Naive thymus-derived CD4-positive, alpha-beta T cell (primary cell): Measurements from ENCODE around the gene PLPP4. TPM values are rescaled to one million over a fixed set of nuclear protein-coding genes. Genes with fewer than 3 reads are reported as not detected.

ENCODE experiments used
- ATAC-seq: fragments of 150-1000 bp; cut with Tn5 transposase; 2 replicates; pipeline ENCODE4 v1.10.0; 2021; ENCODE audit warnings: mild to moderate bottlenecking, moderate library complexity
- CTCF ChIA-PET: fragments of 350-600 bp; sonication (Branson Sonifier 250); formaldehyde crosslinking; loops from one replicate; lab custom pipeline; 2021; ENCODE audit warnings: antibody characterized with exemption; lab: Charles Lee
- POLR2A ChIA-PET: fragments of 350-600 bp; sonication (Branson Sonifier 250); formaldehyde crosslinking; loops from one replicate; lab custom pipeline; 2021; ENCODE audit warnings: antibody characterized with exemption, inconsistent platforms; lab: Charles Lee
- DNase-seq, 9 donors: peaks; one replicate each; pipeline versions ENCODE4 v3.0.0 to v3.0.0-alpha.2; 2020 to 2022; ENCODE audit warnings: mixed read lengths in 1 of 9
- H3K27ac ChIP-seq: one replicate; pipeline ENCODE4 v1.7.0; 2013; ENCODE audit warnings: mild to moderate bottlenecking, low read depth, low read length, moderate library complexity
- H3K27me3 ChIP-seq, 2 donors: one replicate each; pipeline ENCODE4 v1.7.0; 2013; ENCODE audit warnings: low read length in 2 of 2, mild to moderate bottlenecking in 2 of 2, moderate library complexity in 2 of 2; ENCODE audit not compliant: control insufficient read depth in 2 of 2, insufficient read depth in 2 of 2
- H3K36me3 ChIP-seq, 3 experiments: 1 replicate in 2 of 3; 2 replicates in 1 of 3; pipeline ENCODE4 v1.7.0; 2013; ENCODE audit warnings: low read length in 3 of 3, mild to moderate bottlenecking in 3 of 3, moderate library complexity in 1 of 3; ENCODE audit not compliant: insufficient read depth in 3 of 3, control insufficient read depth in 2 of 3
- H3K4me1 ChIP-seq, 2 donors: one replicate each; pipeline ENCODE4 v1.7.0; 2013; ENCODE audit warnings: low read length in 2 of 2, mild to moderate bottlenecking in 2 of 2, moderate library complexity in 1 of 2; ENCODE audit not compliant: control insufficient read depth in 2 of 2, insufficient read depth in 2 of 2
- H3K4me3 ChIP-seq: 2 replicates; pipeline ENCODE4 v1.7.0; 2013; ENCODE audit warnings: mild to moderate bottlenecking, low read length
- H3K9me3 ChIP-seq, 3 experiments: 1 replicate in 2 of 3; 2 replicates in 1 of 3; pipeline ENCODE4 v1.7.0; 2013; ENCODE audit warnings: low read length in 3 of 3; ENCODE audit not compliant: control insufficient read depth in 2 of 3
- H3K27ac Mint-ChIP-seq, 9 donors: one replicate each; pipeline ENCODE4 v1.8.0; 2020 to 2022; ENCODE audit warnings: mixed read lengths in 9 of 9, mild to moderate bottlenecking in 8 of 9, moderate library complexity in 5 of 9, inconsistent platforms in 2 of 9
- H3K27me3 Mint-ChIP-seq, 5 donors: one replicate each; pipeline ENCODE4 v1.8.0; 2021 to 2022; ENCODE audit warnings: mixed read lengths in 5 of 5, mild to moderate bottlenecking in 1 of 5
- H3K36me3 Mint-ChIP-seq, 5 donors: one replicate each; pipeline ENCODE4 v1.8.0; 2020 to 2022; ENCODE audit warnings: mixed read lengths in 5 of 5, mild to moderate bottlenecking in 3 of 5, inconsistent platforms in 1 of 5
- H3K4me1 Mint-ChIP-seq, 7 donors: one replicate each; pipeline ENCODE4 v1.8.0; 2020 to 2022; ENCODE audit warnings: mixed read lengths in 7 of 7, mild to moderate bottlenecking in 3 of 7, inconsistent platforms in 1 of 7
- H3K4me3 Mint-ChIP-seq, 10 donors: one replicate each; pipeline ENCODE4 v1.8.0; 2020 to 2022; ENCODE audit warnings: mild to moderate bottlenecking in 10 of 10, mixed read lengths in 10 of 10, moderate library complexity in 6 of 10, inconsistent platforms in 2 of 10
- H3K9me3 Mint-ChIP-seq, 11 donors: one replicate each; pipeline ENCODE4 v1.8.0; 2020 to 2022; ENCODE audit warnings: mixed read lengths in 11 of 11, mild to moderate bottlenecking in 4 of 11, inconsistent platforms in 1 of 11, moderate library complexity in 1 of 11
- intact Hi-C, 2 donors: fragments of 100-400 bp; cut with micrococcal nuclease; formaldehyde crosslinking; loops; one replicate each; pipeline ENCODE4 v1.15.1; 2023
- polyA plus RNA-seq, 2 donors: library from polyadenylated mRNA; unstranded; fragments of 300-500 nt; fragmentation: Illumina TruSeq; gene quantifications; one replicate each; pipeline ENCODE4 v1.2.3, GENCODE V29; 2021
- total RNA-seq, 6 experiments: library from RNA in 5 of 6; stranded (reverse) in 5 of 6; gene quantifications; 1 replicate in 5 of 6; 2 replicates in 1 of 6; pipeline ENCODE4 v1.2.3 and lab custom pipeline; 2021 to 2026

The PLPP4 gene
- total and polyA plus RNA-seq, 7 experiments from 2014 or later, result not detected

GRCh38 chr10:120541984-120542383 is 85.0 kb downstream of the PLPP4 start:
- POLR2A ChIA-PET, result no interaction called here
- Histone ChIP-seq H3K27me3 (no peaks in the 10 kb centered on the region), H3K36me3 (no peaks in the 10 kb centered on the region), H3K9me3 (no peaks in the 10 kb centered on the region), H3K4me3 (no peak overlapping the region), H3K27ac (no peak overlapping the region), H3K4me1 (no peaks in the 10 kb centered on the region)
- no peak for ATAC-seq
- Mint-ChIP-seq H3K4me1 (peaks cover 0 to 2% (median 0%) of the 10 kb centered on the region in 7 donors), H3K4me3 (no peak overlapping the region), H3K27ac (no peak overlapping the region), H3K27me3 (peaks cover 0 to 7% (median 0%) of the 10 kb centered on the region in 5 donors), H3K36me3 (no peaks in the 10 kb centered on the region), H3K9me3 (peaks cover 0 to 6% (median 0%) of the 10 kb centered on the region in 11 donors)
- DNase-seq, result no peak
- intact Hi-C loops, result no loop called here
- CTCF ChIA-PET, result no interaction called here

GRCh38 chr10:120542591-120542990 is 85.6 kb downstream of the PLPP4 start:
- Histone ChIP-seq H3K27me3 (no peaks in the 10 kb centered on the region), H3K27ac (no peak overlapping the region), H3K4me1 (no peaks in the 10 kb centered on the region), H3K9me3 (no peaks in the 10 kb centered on the region), H3K36me3 (no peaks in the 10 kb centered on the region), H3K4me3 (no peak overlapping the region)
- Mint-ChIP-seq H3K27me3 (peaks cover 0 to 3% (median 0%) of the 10 kb centered on the region in 5 donors), H3K4me1 (peaks cover 0 to 2% (median 0%) of the 10 kb centered on the region in 7 donors), H3K27ac (no peak overlapping the region), H3K4me3 (no peak overlapping the region), H3K36me3 (no peaks in the 10 kb centered on the region), H3K9me3 (peaks cover 0 to 6% (median 0%) of the 10 kb centered on the region in 11 donors)
- ChIA-PET CTCF (no interaction called here), POLR2A (no interaction called here)
- ATAC-seq, result no peak
- no peak for DNase-seq
- intact Hi-C loops, result no loop called here

- no peaks in the 10 kb centered on the region for H3K27me3 ChIP-seq
- CTCF ChIA-PET, result no interaction called here
- Mint-ChIP-seq H3K36me3 (no peaks in the 10 kb centered on the region), H3K9me3 (peaks cover 0 to 6% (median 3%) of the 10 kb centered on the region in 11 donors), H3K4me1 (peaks cover 0 to 2% (median 0%) of the 10 kb centered on the region in 7 donors), H3K4me3 (no peak overlapping the region), H3K27ac (no peak overlapping the region), H3K27me3 (peaks cover 0 to 3% (median 0%) of the 10 kb centered on the region in 5 donors)
- intact Hi-C loops, result no loop called here
- H3K27ac ChIP-seq, result no peak overlapping the region
- DNase-seq (no peak), ATAC-seq (no peak)
- no peaks in the 10 kb centered on the region for H3K36me3 ChIP-seq
- no peak overlapping the region for H3K4me3 ChIP-seq
- POLR2A ChIA-PET, result no interaction called here
- H3K4me1 ChIP-seq, result no peaks in the 10 kb centered on the region
- H3K9me3 ChIP-seq, result no peaks in the 10 kb centered on the region
These were observed 86.3 kb downstream of the PLPP4 start for GRCh38 chr10:120543291-120543690.

DNA sequence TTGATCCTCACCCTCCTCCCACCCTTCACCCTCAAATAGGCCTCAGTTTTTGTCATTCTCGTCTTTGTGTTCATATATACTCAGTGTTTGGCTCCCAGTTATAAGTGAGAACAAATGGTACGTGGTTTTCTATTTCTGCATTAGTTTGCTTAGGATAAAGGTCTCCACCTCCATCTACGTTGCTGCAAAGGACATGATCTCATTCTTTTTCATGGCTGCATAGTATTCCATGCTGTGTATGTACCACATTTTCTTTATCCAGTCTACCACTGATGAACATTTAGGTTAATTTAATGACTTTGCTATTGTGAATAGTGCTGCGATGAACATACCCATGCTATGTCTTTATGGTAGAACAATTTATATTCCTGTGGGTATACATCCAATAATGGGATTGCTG is 91.2 kb downstream of the PLPP4 start:
- H3K4me3 Mint-ChIP-seq, result no peak overlapping the region
- H3K36me3 Mint-ChIP-seq, result no peaks in the 10 kb centered on the region
- CTCF ChIA-PET, result no interaction called here
- Histone ChIP-seq H3K36me3 (no peaks in the 10 kb centered on the region), H3K9me3 (peaks cover 0 to 2% (median 0%) of the 10 kb centered on the region in 3 experiments), H3K4me3 (no peak overlapping the region), H3K27me3 (no peaks in the 10 kb centered on the region), H3K27ac (no peak overlapping the region), H3K4me1 (no peaks in the 10 kb centered on the region)
- intact Hi-C loops, result no loop called here
- POLR2A ChIA-PET, result no interaction called here
- DNase-seq, result no peak
- peaks cover 0 to 11% (median 5%) of the 10 kb centered on the region in 11 donors for H3K9me3 Mint-ChIP-seq
- peaks cover 0 to 5% (median 0%) of the 10 kb centered on the region in 5 donors for H3K27me3 Mint-ChIP-seq
- ATAC-seq, result no peak
- H3K27ac Mint-ChIP-seq, result no peak overlapping the region
- peaks cover 0 to 2% (median 0%) of the 10 kb centered on the region in 7 donors for H3K4me1 Mint-ChIP-seq

DNA sequence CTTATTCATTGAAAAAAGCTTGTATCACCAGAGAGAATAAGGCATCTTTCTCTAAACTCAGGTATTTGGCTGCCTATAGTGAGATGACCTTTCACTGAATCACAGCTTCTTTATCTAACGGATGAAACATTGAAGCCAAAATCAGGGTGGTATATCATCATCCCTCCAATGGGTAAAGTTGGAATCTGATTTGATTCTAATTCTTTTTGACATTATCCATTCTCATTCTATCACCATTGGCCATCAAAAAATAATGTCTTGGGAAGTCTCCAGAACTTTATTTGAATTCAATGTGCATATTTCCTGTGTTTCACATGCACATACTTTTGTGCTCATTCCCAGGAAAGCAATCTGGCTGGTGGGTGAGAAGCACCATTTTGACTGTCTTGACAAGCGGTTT is 95.2 kb downstream of the PLPP4 start:
- intact Hi-C loops, result no loop called here
- H3K9me3 ChIP-seq, result peaks cover 0 to 11% (median 0%) of the 10 kb centered on the region in 3 experiments
- POLR2A ChIA-PET, result no interaction called here
- no peaks in the 10 kb centered on the region for H3K36me3 Mint-ChIP-seq
- no peak for ATAC-seq
- no peaks in the 10 kb centered on the region for H3K4me1 Mint-ChIP-seq
- no peaks in the 10 kb centered on the region for H3K27me3 ChIP-seq
- H3K27ac Mint-ChIP-seq, result no peak overlapping the region
- H3K27ac ChIP-seq, result no peak overlapping the region
- no peak overlapping the region for H3K4me3 Mint-ChIP-seq
- DNase-seq, result no peak
- H3K9me3 Mint-ChIP-seq, result peaks cover 0 to 20% (median 12%) of the 10 kb centered on the region in 11 donors
- no peaks in the 10 kb centered on the region for H3K36me3 ChIP-seq
- no peaks in the 10 kb centered on the region for H3K4me1 ChIP-seq
- CTCF ChIA-PET, result no interaction called here
- no peak overlapping the region for H3K4me3 ChIP-seq
- peaks cover 0 to 5% (median 0%) of the 10 kb centered on the region in 5 donors for H3K27me3 Mint-ChIP-seq

DNA sequence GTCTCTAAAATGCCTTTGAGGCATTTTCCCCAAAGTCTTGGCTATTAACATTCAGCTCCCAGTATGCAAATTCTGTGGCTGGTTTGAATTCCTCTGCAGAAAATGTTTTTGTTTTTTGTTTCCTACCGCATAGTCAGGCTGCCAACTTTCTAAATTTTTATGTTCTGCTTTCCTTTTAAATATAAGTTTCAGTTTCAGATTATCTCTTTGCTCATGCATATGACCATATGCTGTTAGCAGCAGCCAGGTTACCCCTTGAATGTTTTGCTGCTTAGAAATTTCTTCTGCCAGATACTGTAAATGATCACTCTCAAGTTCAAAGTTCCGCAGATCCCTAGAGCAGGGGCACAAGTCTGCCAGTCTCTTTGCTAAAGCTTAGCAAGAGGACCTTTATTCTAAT is 96.9 kb downstream of the PLPP4 start:
- no peak overlapping the region for H3K4me3 Mint-ChIP-seq
- no peaks in the 10 kb centered on the region for H3K36me3 Mint-ChIP-seq
- no peaks in the 10 kb centered on the region for H3K27me3 ChIP-seq
- H3K36me3 ChIP-seq, result no peaks in the 10 kb centered on the region
- no peak overlapping the region for H3K27ac ChIP-seq
- ATAC-seq, result no peak
- POLR2A ChIA-PET, result no interaction called here
- peaks cover 0 to 5% (median 0%) of the 10 kb centered on the region in 5 donors for H3K27me3 Mint-ChIP-seq
- H3K27ac Mint-ChIP-seq, result no peak overlapping the region
- no peaks in the 10 kb centered on the region for H3K4me1 ChIP-seq
- intact Hi-C loops, result no loop called here
- H3K9me3 ChIP-seq, result peaks cover 0 to 11% (median 0%) of the 10 kb centered on the region in 3 experiments
- no peak for DNase-seq
- H3K9me3 Mint-ChIP-seq, result peaks cover 0 to 20% (median 10%) of the 10 kb centered on the region in 11 donors
- H3K4me1 Mint-ChIP-seq, result no peaks in the 10 kb centered on the region
- CTCF ChIA-PET, result no interaction called here
- no peak overlapping the region for H3K4me3 ChIP-seq

DNA sequence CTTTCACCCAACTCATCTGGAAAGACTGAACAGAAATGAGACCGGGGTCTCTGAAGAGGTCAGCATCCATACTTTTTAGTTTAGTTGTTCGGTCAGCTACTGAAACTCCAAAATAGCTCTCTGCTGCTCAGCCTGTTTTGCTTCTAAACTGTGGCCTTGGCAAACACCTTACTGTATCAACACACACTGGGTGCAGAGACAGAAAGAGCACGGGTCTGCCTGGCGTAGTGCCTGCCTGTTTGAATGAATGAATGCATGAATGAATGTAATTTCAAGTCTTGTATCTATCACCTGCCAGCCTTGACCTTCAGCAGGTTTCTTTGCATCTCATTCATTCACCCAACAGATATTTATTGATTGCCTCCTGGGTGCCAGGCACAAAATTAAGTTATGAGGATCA is 98.4 kb downstream of the PLPP4 start:
- ATAC-seq (no peak), DNase-seq (no peak)
- no peaks in the 10 kb centered on the region for H3K36me3 Mint-ChIP-seq
- H3K27ac Mint-ChIP-seq, result no peak overlapping the region
- ChIA-PET POLR2A (no interaction called here), CTCF (no interaction called here)
- intact Hi-C loops, result no loop called here
- H3K4me1 Mint-ChIP-seq, result no peaks in the 10 kb centered on the region
- Histone ChIP-seq H3K36me3 (no peaks in the 10 kb centered on the region), H3K27ac (no peak overlapping the region), H3K9me3 (peaks cover 0 to 11% (median 0%) of the 10 kb centered on the region in 3 experiments), H3K4me1 (no peaks in the 10 kb centered on the region), H3K4me3 (no peak overlapping the region), H3K27me3 (no peaks in the 10 kb centered on the region)
- H3K4me3 Mint-ChIP-seq, result no peak overlapping the region
- H3K27me3 Mint-ChIP-seq, result peaks cover 0 to 4% (median 0%) of the 10 kb centered on the region in 5 donors
- peaks cover 0 to 20% (median 10%) of the 10 kb centered on the region in 11 donors for H3K9me3 Mint-ChIP-seq
